GM19467 (cell line): Measurements from ENCODE around the gene CC2D2A.
"Not testable (repeated sequence)": the region's sequence is repeated elsewhere in the genome, so short reads cannot be mapped to it uniquely, and the experiment has no call there.

Source experiments
- ATAC-seq: cut with Tn5 transposase; IDR thresholded peaks from one replicate; pipeline ENCODE4 v1.9.1; 2021; ENCODE audit warnings: mild to moderate bottlenecking, moderate library complexity; ENCODE audit not compliant: unreplicated experiment

Gene CC2D2A

DNA sequence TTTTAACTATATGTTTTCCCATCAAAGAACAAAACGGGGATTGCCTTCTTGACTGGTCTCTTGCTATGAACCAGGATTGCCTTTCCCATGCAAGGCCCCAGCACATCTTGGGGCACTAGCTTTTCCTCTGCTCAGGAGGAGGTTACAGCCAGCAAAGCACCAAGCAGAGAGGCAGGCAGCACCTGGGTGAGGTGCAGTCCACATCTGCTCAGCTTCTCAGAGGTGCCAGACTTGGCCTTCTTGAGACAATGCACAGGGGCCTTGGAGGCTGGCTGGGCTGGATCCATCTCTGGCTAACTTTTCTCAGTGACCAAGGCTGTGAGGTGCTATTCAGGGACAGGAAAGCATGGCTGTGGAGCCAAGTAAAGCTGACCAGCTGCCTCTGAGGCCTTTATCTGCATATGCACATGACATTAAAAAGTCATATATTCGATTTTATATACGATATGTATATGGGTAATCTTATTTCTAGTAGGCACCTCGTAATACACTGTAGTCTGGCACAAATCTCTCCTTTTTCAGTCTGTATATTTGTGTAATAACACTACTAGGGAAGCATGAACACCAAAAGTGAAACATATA lies 86.9 kb downstream of the CC2D2A start:
- ATAC-seq: no peak

DNA sequence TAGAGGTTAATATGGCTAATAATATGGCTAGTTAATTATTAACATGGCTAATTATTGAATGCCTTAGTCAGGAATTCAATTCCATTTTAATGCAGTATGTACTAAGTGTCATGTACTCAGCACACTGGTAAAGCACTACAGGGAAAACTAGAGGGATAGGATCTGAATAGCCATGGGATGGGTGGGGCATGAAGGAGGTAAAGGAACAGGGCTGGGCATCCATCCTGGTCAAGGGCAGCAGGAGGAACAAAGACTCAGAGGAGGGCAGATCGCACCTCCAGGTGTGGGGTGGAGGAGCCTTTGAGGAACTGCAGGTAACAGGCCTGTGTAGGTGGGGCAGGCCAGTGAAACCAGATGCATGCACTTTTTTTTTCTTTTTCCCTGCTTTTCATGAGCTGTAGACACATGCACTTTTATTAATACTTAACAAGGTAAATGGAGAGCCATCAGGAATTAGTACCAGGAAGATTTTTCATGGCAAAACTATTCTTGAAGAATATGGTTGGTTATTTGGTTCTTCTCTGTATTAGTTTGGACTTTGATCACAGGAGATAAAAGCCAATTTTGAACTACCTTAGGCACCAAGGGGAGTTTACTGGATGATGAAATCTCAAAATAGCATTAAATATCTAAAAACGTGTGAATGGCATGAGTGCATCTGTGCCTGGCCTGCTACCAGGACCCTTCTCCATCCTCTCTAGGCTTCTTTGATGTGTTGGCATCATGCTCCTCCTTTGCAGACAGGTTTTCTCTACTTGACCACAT lies 88.3 kb downstream of the CC2D2A start:
- no peak for ATAC-seq

DNA sequence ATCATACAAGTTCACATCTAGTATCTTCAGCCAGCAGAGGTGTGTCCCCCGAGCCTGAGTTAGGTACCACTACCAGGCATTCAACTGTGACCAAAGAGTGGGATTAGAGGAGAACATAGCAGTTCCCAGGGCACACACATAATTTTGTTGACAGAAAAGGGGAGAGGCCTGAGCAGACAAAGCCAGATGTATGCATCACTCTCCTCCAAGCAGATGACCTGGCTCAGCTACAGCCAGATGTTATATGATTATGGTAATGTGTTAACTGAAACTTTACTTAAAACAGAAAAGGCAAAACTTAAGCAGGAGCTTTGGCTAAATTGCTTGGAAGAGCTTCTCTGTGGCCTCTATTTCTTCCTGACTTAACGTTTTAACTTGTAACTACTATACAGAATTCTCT lies 88.9 kb downstream of the CC2D2A start:
- ATAC-seq: no peak

DNA sequence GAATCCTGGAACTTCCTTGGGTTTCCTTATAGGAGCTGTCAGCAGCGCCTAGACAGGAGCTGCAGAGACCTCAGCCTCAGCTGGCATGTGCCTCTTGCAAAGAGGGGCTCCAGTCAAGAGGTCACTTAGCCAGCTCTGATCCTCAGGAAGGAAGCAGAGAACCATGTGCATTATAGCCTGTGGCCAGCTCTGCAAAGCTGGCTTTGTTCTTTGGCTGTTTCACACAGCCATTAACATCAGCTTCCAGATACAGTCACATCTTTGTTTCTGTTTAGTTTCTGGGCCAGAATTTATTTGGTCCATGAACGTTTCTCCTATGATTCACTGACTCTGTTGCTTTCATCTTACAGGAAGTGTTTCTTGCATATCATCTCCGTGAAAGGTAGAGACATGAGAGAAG lies 92.4 kb downstream of the CC2D2A start:
- ATAC-seq: no peak

DNA sequence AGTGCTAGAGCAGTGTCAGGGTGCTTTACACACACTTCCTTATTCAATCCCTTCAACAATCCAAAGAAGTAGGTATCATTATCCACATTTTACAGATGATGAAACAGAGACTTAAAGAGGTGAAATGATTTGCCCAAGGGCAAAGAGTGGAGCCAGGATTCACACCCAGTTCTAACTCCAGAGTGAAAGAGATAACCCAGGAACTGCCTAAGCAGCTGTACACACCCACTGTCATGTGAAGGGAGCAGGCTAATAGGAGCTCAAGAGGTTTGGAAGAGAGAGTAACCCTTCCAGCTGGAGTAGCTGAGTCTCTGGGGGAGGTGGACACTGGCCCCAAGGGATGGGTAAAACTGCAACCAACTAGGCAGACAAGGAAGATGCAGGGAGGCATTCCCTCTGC lies 92.9 kb downstream of the CC2D2A start:
- ATAC-seq: no peak

DNA sequence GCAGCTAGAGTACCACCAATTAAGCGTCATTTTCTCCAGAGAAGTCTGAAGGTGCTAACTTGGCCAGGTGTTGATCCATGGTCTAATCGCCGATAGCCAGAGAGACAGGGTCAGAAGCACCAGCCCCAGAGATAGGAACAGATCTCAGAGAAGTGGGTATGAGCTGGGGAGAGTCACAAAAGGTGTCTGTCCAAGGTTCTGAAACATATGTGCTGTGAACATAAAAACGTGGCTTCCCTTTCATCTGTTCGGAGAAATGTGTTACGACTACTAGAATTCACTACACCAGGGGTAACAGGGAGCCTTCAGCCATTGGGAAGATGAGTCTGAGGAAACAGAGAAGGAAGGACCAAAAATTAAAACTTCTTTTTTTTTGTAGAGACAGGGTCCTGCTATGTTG lies 94.2 kb downstream of the CC2D2A start:
- ATAC-seq: no peak

DNA sequence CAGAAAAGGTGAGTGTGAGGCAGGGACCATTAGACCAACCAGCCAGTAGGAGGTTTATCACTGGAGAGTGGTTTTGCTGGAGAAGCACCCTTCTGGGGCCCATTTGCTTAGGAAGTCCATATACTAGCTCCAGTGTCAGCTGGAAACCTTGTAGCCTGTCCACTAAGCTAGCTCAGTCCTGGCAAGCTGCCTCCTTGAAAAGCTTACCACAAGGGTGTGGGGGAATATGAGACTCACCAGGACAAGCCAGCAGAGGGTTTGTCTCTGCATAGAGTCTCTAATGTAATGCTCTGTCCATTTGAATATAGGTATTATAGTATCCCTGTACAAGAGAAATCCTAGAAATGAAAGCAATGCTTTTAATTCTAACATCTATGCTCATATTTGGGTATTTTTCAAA lies 99.1 kb downstream of the CC2D2A start:
- no peak for ATAC-seq

DNA sequence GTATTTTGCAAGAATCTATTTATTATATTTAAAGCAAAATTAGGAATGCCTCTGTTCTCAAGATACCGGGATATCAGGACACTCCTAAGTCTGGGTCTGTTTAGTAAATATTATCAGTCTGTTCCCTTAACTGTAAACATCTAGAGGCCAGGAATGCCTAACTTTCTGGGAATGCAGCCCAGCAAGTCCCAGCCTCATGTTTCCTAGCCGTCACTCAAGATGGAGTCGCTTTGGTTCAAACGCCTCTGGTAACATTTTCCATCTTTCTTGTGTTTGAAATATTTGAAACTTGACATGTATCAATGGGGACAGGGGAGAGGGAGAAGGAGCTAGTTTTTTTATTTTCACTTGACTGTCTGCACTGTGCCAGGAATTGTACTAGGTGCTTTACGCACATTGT lies 100.1 kb downstream of the CC2D2A start:
- ATAC-seq: no peak

DNA sequence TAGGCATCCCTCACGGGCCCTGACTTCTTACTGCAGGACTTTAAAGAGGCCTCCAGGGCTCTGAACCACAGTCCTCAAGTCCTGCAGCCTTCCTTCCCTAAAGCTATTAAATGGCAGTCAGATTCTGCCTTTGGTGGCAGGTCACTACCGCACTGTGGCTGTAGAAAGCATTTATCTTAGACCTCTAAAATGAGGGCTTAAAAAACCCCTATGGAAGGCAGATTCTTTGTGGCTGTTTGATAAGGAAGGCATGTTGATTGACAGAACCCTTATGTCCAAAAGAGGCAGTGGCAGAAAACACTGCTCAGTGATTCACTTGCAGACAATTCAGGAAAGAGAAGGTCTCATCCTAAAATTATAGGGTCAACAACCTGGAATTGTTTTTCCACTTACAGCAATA lies 106.3 kb downstream of the CC2D2A start:
- ATAC-seq: no peak

DNA sequence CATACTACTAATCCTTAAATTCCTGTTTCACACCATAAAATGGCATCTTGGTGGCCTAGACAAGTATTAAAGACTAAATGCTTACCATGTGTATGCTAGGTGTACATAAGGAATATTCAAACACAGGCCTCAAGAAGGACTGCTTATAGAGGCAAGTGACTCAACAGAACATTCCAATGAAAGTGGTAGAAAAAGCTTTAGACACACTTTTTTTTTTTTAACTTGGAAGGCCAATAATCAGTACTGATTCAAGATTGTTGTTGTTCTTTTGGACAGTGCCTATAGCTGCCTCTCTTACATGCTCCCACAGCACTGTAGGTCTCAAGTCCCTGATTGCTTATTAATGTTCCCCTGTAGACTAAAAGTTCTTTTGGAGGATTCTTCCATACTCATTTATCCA lies 107.8 kb downstream of the CC2D2A start:
- ATAC-seq: no peak

DNA sequence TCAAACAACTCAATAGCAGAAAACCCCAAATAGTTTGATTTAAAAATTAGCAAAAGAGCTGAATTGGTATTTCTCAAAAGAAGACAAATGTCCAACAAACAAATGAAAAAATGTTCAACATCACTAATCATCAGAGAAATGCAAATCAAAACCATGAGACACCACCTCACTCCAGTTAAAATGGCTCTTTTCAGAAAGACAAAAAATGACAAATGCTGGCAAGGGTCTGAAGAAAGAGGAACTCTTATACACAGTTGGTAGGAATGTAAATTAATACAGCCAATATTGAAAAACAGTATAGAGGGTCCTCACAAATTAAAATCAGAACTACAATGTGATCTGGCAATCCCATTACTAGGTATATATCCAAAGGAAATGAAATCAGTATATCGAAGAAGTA lies 115.1 kb downstream of the CC2D2A start:
- ATAC-seq: no peak

DNA sequence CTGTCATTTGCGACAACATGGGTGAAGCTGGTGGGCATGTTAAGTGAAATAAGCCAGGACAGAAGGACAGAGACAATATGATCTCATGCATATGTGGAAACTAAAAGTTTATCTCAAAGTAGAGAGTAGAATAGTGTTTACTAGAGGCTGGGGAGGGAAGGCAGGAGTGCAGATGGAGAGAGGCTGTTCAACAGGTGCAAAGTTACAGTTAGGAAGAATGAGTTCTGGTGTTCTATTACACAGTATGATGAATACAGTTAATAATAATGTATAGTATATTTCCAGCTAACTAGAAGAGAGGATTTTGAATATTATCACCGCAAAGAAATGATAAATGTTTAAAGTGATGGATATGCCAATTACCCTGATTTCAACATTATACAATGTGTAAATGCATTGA lies 115.6 kb downstream of the CC2D2A start:
- no peak for ATAC-seq

DNA sequence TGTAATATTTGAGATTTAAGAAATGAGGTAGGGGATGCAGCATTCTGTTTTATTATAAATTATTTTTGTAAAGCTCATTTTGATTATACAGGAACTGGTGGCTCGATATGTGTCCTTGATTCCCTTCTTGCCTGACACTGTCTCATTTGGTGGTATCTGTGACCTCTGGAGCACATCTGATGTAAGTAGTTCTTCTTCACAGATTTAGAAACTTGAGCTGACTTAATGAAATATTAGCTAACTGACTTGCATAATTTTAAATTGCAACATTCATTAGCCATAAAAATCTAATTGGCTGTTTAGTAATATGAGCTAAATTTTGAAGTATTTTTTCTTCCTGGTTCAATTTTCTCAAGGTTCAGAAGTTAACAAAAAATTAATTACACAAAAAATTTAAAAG lies 116.4 kb downstream of the CC2D2A start:
- ATAC-seq: no peak

DNA sequence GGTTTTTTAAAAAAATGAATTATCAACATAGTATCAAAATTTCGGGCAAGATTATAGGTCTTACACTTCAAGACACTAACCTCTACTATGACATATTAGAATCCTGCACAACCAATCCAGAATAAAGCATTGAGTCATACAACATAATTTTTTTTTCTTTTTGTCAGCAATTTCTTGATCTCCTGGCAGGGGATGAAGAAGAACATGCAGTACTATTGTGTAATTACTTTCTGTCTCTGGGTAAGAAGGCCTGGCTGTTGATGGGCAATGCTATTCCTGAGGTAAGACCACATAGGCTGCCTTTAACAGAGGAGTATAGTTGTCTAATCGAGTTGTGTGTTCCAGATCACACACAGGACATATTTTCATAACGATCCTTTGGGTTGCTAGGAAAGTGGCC lies 118.0 kb downstream of the CC2D2A start:
- no peak for ATAC-seq

DNA sequence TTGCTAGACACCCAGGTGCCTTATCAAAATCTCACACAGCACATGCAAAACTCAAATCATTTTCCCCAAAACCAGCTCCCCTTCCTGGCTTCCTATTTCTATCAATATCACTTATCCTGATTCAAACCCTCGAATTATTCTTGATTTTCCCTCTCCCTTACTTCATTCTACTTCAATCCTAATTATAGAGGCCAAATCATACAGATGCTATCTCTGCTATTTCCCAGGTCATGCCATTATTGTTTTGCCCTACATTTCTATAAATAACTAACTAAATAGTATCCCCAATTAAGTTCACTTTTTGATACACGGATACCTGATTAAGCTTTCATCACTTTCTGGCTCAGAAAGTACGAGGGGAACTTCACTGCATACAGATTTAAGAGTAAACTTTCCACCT lies 123.1 kb downstream of the CC2D2A start:
- ATAC-seq: no peak

DNA sequence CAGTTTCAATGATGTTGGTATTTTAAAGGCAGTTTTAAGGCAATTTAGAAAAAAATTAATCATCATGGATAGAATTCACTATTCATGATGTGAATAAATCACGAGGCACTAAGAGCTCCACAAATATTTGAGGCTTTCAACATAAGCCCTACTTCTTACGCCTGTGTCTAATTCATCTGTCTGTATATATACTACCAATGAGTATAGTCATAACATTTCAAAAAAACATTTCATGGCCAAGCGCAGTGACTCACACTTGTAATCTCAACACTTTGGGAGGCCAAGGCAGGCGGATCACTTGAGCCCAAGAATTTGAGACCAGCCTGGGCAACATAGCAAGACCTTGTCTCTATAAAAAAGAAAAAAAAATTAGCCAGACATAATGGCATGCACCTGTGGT lies 129.0 kb downstream of the CC2D2A start:
- ATAC-seq: no peak

DNA sequence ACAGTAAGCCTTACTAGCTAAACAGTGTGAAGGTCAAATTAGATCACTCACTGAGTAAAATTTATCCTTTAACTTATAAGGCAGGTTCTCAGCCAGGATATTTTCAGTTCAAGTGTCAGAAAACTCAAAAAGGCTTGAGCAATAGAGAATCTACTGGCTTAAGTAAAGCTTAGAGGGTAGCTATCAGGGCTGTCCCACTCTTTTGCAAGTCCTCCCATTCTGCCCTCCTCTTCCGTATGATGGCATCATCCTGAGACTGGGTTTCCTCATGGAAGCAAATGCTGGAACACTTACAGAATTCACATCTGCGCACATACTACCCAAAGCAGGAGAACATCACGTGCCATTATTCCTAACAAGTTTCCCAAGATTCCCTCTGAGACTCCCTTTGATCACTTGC lies 130.5 kb downstream of the CC2D2A start:
- ATAC-seq: no peak

DNA sequence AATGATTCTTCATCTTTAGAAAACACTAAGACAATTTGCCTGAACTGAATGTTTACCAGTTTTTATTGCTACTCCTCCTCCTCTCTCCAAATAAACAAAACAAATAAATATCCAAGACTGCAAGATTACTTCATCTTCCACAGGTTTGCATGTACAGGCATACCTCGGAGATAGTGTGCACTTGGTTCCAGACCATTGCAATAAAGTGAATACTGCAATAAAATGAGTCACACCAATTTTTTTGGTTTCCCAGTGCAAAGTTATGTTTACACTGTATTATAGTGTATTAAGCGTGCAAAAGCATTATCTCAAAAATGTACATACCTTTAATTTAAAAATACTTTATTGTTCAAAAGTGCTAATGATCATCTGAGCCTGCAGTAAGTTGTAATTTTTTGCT lies 132.2 kb downstream of the CC2D2A start:
- no peak for ATAC-seq

DNA sequence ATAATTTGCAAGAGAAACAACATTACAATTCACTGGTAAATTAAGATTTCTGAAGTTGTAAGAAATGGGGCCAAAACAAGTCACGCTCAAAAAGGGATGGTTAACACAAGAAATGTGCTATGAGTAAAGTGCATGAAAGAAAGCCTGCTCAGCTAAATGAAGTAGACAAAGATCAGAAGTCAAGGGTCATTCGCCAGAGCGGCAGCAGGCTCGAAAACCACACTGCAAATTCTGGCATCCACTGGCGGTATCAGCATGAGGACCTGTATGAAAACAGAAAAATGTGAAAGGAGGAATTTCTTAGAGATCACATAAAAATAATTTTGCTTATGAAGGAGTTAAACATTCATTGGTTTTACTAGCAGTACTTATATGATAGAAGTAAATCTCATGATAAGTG lies 135.9 kb downstream of the CC2D2A start:
- no peak for ATAC-seq

DNA sequence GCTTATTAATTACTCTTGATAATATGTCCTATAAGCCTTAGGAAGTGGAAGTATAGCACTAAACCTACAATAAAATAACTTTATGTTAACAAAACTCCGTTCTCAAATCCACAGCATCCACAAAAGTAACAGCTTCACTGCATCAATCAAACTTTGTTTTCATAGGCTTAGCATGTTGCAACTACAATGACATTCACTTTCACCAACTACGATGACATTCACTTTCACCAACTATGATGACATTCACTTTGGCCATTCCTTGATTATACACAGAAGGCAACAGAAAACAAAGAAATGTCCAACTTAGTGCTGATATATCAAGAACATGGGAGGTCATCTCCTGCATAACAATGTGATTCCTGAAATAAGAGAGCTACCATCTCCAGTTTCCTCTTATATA lies 141.2 kb downstream of the CC2D2A start:
- no peak for ATAC-seq

DNA sequence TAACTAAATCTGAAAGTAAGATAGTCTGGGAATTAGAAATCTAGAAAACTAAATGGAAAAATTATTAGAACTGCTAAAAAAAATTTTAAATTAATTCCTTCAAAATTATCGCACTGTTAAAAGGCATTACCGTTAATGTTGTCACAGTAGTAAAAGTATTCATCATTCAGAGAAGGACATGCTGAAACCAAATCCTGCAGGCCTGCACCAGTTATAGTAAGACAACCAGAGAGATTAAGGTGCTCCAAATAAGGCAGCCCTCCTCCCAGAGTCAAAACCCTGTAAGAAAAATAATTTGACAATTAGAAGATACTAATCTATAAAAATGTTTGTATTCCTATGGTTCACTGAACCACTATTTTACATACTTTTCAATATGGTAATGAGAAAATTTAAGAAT lies 142.5 kb downstream of the CC2D2A start:
- no peak for ATAC-seq

DNA sequence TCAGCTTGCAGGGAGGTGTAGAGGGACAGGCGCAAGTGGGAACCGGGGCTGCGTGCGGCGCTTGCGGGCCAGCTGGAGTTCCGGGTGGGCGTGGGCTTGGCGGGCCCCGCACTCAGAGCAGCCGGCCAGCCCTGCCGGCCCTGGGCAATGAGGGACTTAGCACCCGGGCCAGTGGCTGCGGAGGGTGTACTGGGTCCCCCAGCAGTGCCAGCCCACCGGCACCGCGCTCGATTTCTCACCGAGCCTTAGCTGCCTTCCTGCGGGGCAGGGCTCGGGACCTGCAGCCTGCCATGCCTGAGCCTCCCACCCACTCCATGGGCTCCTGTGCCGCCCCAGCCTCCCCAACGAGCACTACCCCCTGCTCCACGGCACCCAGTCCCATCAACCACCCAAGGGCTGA lies 145.2 kb downstream of the CC2D2A start:
- not testable (repeated sequence) for ATAC-seq

DNA sequence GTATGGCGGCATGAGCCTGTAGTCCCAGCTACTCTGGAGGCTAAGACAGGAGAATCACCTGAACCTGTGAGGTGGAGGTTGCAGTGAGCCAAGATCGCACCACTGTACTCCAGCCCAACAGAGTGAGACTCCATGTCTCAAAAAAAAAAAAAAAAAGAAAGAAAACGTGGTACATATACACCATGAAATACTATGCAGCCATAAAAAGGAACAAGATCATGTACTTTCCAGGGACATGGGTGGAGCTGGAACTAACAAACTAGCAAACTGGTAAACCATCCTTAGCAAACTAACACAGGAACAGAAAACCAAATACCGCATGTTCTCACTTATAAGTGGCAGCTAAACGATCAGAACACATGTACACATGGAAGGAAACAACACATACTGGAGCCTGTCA lies 147.7 kb downstream of the CC2D2A start:
- ATAC-seq: not testable (repeated sequence)
